K562 (cell line): ENCODE data around the gene GPR107. TPM values are rescaled to one million over a fixed set of nuclear protein-coding genes. Genes with fewer than 3 reads are reported as not detected.
A peak's percentile ranks its signal among the peaks of the same experiment; 100 is the strongest.

Experiments
- ELF2 ChIP-seq: fragments of 250-450 bp; sonication (Bioruptor Pico); IDR thresholded peaks from 2 replicates; pipeline ENCODE4 v1.5.0; 2021; ENCODE audit warnings: mild to moderate bottlenecking
- FUS ChIP-seq: fragments of 200-400 bp; formaldehyde crosslinking; optimal IDR thresholded peaks from 2 replicates; pipeline ENCODE3; 2017; ENCODE audit warnings: low read depth, low read length
- GATA2 ChIP-seq: sonication (generic); formaldehyde crosslinking; IDR thresholded peaks from 2 replicates; pipeline ENCODE4 v1.4.0; 2020; ENCODE audit warnings: mild to moderate bottlenecking, missing genetic modification reagents
- GTF2A2 ChIP-seq: IDR thresholded peaks from 2 replicates; pipeline ENCODE4 v1.6.1; 2016; ENCODE audit warnings: mild to moderate bottlenecking, missing genetic modification characterization, missing compliant biosample characterization
- HDAC6 ChIP-seq: IDR thresholded peaks from 2 replicates; pipeline ENCODE4 v1.6.1; 2012; ENCODE audit warnings: low read depth, mild to moderate bottlenecking, control low read depth, inconsistent platforms, low read length, moderate library complexity
- KDM2B ChIP-seq: fragments of 250-450 bp; sonication (Bioruptor Pico); IDR thresholded peaks from 2 replicates; pipeline ENCODE4 v1.8.0; 2021; ENCODE audit warnings: mild to moderate bottlenecking, moderate library complexity
- MAFF ChIP-seq: IDR thresholded peaks from 2 replicates; pipeline ENCODE4 v1.6.1; 2012; ENCODE audit warnings: low read length, improper control_type of control experiment
- MBD2 ChIP-seq: sonication (generic); IDR thresholded peaks from 2 replicates; pipeline ENCODE4 v1.6.1; 2016; ENCODE audit warnings: low read depth, borderline replicate concordance
- NCOA2 ChIP-seq, 2 experiments: fragments of 450-650 bp; IDR thresholded peaks; 2 replicates each; pipeline ENCODE4 v1.6.1; 2018; ENCODE audit warnings: mild to moderate bottlenecking in 2 of 2, moderate library complexity in 1 of 2; ENCODE audit not compliant: partially characterized antibody in 2 of 2
- NRF1 ChIP-seq, 2 experiments: fragments of 450-650 bp; IDR thresholded peaks in 1 of 2; conservative IDR thresholded peaks in 1 of 2; 2 replicates each; pipeline ENCODE4 v1.6.1; 2014; ENCODE audit warnings: mild to moderate bottlenecking in 2 of 2
- PHF8 ChIP-seq: fragments of 200-600 bp; sonication (generic); IDR thresholded peaks from 2 replicates; pipeline ENCODE4 v1.6.1; 2012; ENCODE audit warnings: mixed run types, mild to moderate bottlenecking, inconsistent platforms, low read length, moderate library complexity, borderline replicate concordance
- SMARCA5 ChIP-seq: fragments of 450-650 bp; IDR thresholded peaks from 2 replicates; pipeline ENCODE4 v1.6.1; 2016
- SUPT5H ChIP-seq: fragments of 450-650 bp; IDR thresholded peaks from 2 replicates; pipeline ENCODE4 v1.6.1; 2016
- ZC3H11A ChIP-seq: IDR thresholded peaks from 2 replicates; pipeline ENCODE4 v1.6.1; 2012; ENCODE audit warnings: low read depth, low read length, improper control_type of control experiment
- ZNF76 ChIP-seq: fragments of 250-450 bp; sonication (Bioruptor Pico); IDR thresholded peaks from 2 replicates; pipeline ENCODE4 v1.4.0; 2020; ENCODE audit warnings: mild to moderate bottlenecking, moderate library complexity, borderline replicate concordance
- polyA plus RNA-seq, 8 experiments: library from polyadenylated mRNA; depleted of rRNA in 4 of 8; stranded (reverse) in 5 of 8; unstranded in 3 of 8; fragments of >200 nt; fragmentation: Nextera tagmentation in 2 of 8; fragmentation: Illumina TruSeq in 1 of 8; extraction: Ambion mirVana in 2 of 8; extraction: Trizol in 1 of 8; gene quantifications; 2 replicates each; pipeline versions ENCODE4 v1.2.1 to v1.2.3, GENCODE V29; 2011 to 2014; ENCODE audit warnings: inconsistent platforms in 1 of 8, missing spikeins in 1 of 8
- total RNA-seq, 7 experiments: library from RNA; depleted of rRNA in 6 of 7; stranded (reverse); fragments of >200 nt in 6 of 7; fragmentation: Illumina TruSeq in 2 of 7; extraction: Trizol in 2 of 7; gene quantifications; 2 replicates each; pipeline versions ENCODE4 v1.2.1 to v1.2.3, GENCODE V29; 2011 to 2021; ENCODE audit warnings: low replicate concordance in 1 of 7
- TF ChIP-seq, protein P1 (sequence below): fragments of 200-600 bp; sonication (generic); IDR thresholded peaks from one replicate; pipeline ENCODE4 v1.6.1; 2012; ENCODE audit warnings: mild to moderate bottlenecking, low read depth, low read length, inconsistent platforms

Gene GPR107
- total and polyA plus RNA-seq, 9 of the 15 experiments (the other 6 are each of a cell fraction or from before 2014, with no cell fraction given) = 3.2 to 34.6 (median 14.4) TPM

DNA sequence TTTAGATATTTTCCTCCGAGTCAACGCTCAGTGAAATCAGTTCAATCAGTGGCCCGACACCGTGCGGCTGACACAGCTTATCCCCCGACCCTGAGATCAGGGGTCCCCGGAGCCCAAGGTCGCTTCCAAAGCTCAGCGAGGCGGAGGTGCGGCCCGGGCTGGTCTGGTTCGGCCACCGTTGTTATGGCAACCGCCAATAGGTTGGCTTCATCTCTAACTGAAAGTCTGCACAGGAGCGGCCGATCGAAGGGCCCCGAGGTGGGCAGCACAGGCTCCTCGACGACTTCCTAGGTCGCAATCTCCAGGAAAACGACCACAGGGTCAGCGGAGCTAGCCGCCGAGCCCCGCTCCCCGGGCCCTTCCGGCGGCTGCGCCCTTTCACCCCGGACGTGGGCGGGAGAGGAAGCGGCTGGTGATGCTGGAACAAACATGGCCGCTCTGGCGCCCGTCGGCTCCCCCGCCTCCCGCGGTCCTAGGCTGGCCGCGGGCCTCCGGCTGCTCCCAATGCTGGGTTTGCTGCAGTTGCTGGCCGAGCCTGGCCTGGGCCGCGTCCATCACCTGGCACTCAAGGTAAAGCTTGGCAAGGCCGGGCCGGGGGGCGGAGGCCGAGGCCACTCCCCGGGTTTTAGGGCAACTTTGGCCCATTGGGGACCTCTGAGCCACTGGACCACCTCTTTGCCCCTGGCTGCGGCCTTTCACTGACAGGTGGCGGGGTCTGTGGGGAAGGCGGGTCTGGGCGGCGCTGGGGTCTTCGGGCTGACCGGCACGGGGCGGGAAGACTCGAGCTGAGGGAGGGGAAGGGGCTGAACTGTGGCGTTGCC, at the start of gene GPR107 (continued):
- TF ChIP-seq NRF1 (conservative IDR thresholded peaks at IDR 0.05 in 1 of 2, IDR thresholded peaks at IDR 0.05 in 1 of 2) (peak; percentile 77 to 80), ZC3H11A (no peak), PHF8 (peak; percentile 95), HDAC6 (no peak), MAFF (no peak), MBD2 (peak; percentile 58; the same call in 1 of the 2 replicates), ELF2 (CRISPR knock-in tag) (peak; percentile 70; the same call in 1 of the 2 replicates), SUPT5H (peak; percentile 85), KDM2B (CRISPR knock-in tag) (no peak), NCOA2 (IDR thresholded peaks at IDR 0.05; ENCODE audit: partially characterized antibody in 2 of 2) (no peak), FUS (peak; percentile 41), ZNF76 (CRISPR knock-in tag) (no peak), SMARCA5 (no peak), GATA2 (CRISPR knock-in tag) (no peak), GTF2A2 (tag) (no peak)
- TF ChIP-seq, protein P1, sequence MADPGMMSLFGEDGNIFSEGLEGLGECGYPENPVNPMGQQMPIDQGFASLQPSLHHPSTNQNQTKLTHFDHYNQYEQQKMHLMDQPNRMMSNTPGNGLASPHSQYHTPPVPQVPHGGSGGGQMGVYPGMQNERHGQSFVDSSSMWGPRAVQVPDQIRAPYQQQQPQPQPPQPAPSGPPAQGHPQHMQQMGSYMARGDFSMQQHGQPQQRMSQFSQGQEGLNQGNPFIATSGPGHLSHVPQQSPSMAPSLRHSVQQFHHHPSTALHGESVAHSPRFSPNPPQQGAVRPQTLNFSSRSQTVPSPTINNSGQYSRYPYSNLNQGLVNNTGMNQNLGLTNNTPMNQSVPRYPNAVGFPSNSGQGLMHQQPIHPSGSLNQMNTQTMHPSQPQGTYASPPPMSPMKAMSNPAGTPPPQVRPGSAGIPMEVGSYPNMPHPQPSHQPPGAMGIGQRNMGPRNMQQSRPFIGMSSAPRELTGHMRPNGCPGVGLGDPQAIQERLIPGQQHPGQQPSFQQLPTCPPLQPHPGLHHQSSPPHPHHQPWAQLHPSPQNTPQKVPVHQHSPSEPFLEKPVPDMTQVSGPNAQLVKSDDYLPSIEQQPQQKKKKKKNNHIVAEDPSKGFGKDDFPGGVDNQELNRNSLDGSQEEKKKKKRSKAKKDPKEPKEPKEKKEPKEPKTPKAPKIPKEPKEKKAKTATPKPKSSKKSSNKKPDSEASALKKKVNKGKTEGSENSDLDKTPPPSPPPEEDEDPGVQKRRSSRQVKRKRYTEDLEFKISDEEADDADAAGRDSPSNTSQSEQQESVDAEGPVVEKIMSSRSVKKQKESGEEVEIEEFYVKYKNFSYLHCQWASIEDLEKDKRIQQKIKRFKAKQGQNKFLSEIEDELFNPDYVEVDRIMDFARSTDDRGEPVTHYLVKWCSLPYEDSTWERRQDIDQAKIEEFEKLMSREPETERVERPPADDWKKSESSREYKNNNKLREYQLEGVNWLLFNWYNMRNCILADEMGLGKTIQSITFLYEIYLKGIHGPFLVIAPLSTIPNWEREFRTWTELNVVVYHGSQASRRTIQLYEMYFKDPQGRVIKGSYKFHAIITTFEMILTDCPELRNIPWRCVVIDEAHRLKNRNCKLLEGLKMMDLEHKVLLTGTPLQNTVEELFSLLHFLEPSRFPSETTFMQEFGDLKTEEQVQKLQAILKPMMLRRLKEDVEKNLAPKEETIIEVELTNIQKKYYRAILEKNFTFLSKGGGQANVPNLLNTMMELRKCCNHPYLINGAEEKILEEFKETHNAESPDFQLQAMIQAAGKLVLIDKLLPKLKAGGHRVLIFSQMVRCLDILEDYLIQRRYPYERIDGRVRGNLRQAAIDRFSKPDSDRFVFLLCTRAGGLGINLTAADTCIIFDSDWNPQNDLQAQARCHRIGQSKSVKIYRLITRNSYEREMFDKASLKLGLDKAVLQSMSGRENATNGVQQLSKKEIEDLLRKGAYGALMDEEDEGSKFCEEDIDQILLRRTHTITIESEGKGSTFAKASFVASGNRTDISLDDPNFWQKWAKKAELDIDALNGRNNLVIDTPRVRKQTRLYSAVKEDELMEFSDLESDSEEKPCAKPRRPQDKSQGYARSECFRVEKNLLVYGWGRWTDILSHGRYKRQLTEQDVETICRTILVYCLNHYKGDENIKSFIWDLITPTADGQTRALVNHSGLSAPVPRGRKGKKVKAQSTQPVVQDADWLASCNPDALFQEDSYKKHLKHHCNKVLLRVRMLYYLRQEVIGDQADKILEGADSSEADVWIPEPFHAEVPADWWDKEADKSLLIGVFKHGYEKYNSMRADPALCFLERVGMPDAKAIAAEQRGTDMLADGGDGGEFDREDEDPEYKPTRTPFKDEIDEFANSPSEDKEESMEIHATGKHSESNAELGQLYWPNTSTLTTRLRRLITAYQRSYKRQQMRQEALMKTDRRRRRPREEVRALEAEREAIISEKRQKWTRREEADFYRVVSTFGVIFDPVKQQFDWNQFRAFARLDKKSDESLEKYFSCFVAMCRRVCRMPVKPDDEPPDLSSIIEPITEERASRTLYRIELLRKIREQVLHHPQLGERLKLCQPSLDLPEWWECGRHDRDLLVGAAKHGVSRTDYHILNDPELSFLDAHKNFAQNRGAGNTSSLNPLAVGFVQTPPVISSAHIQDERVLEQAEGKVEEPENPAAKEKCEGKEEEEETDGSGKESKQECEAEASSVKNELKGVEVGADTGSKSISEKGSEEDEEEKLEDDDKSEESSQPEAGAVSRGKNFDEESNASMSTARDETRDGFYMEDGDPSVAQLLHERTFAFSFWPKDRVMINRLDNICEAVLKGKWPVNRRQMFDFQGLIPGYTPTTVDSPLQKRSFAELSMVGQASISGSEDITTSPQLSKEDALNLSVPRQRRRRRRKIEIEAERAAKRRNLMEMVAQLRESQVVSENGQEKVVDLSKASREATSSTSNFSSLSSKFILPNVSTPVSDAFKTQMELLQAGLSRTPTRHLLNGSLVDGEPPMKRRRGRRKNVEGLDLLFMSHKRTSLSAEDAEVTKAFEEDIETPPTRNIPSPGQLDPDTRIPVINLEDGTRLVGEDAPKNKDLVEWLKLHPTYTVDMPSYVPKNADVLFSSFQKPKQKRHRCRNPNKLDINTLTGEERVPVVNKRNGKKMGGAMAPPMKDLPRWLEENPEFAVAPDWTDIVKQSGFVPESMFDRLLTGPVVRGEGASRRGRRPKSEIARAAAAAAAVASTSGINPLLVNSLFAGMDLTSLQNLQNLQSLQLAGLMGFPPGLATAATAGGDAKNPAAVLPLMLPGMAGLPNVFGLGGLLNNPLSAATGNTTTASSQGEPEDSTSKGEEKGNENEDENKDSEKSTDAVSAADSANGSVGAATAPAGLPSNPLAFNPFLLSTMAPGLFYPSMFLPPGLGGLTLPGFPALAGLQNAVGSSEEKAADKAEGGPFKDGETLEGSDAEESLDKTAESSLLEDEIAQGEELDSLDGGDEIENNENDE = no peak
